NCI-H774 (cell line): Measurements from ENCODE around the gene STK10.
"Not testable (repeated sequence)": the region's sequence is repeated elsewhere in the genome, so short reads cannot be mapped to it uniquely, and the experiment has no call there.

Experiments used
- DNase-seq: peaks from one replicate; lab custom pipeline; 2025; lab: John Stamatoyannopoulos, UW

The STK10 gene

DNA sequence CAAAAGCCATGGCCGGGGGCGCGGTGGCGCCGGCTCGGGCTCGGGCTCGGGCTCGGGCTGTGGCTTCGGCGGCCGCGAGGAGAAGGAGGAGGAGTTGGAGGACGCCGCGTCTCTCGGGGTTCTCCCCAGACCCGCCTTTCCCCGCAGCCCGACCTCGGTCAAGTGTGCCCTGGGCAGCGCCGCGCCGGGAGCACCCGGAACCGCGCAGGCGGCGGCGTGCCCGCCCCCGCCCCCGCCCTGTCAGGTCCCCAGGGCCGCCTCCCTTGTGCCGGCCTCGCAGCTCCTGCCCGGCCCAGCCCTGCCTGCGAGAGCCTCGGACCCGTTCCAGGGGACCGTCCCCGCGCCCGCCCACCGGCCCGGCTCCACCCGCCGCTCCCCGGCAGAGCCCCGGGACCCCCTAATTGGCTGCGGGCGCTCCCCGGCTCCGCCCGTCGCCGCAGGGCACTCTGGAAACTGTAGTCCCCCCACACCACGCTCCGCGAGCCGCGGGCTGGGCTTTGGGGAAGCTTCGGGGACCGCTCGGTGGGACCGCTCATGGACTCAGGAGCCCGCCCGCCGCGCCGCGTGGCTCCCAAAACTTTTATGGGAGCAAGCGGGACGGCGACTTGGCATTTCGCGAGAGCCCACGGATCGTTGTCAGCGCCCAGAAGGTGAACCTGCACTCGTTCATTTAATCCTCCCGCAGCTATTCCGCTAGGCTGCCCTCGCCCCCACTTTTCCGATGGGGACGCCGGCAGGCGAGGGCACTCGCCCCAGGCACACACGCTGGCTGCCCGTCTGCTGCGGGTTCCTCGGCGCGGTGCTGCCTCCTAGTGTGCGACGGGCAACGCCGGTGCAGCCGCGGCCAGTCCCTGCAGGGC lies at the start of gene STK10:
STK10 (minus strand) TSS at position 192 of the 860 bp plus-strand sequence; CDS start at position 10, 182 bp downstream.
- DNase-seq = peak; percentile 88

DNA sequence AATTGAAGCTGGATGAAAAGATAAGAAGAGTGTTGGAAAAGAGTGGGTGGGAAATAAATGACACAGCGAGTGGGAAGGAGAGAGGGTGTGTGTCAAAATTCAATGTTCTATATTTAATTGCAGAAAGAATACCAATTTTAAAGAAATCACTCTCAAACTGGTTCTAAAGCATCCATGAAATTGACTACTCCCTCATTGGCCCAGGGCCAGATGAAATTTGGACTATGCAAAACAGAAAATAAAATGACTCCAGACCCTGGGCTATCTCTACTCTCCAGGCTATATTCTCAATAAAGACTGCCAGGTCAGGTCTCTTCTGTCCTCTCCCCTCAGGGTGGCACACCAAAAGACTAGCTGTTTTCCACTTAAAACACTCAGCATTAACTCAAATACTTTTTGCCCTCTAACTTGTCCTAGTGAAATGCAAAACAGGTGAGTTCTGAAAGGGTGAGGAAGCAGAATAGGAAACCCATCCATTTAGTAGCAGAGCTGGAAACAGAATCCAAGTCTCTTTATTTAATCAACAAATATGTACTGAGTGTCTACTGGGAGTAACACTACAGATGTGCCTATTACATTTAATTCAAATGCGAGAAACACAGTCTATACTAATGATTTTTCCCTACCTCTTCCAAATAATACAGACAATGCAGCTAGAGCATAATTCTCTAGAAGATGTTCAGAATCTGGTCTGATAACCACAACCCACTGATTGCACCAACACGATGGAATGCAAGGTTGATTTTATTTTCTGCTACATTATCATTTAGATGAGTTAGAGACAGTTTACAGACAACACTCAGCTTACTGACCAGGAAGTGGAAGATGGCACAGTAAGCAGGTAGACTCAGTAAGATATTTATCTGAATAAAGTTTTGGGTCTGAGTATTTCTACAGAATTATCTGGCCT lies 48.1 kb upstream of the STK10 start:
- no peak for DNase-seq

DNA sequence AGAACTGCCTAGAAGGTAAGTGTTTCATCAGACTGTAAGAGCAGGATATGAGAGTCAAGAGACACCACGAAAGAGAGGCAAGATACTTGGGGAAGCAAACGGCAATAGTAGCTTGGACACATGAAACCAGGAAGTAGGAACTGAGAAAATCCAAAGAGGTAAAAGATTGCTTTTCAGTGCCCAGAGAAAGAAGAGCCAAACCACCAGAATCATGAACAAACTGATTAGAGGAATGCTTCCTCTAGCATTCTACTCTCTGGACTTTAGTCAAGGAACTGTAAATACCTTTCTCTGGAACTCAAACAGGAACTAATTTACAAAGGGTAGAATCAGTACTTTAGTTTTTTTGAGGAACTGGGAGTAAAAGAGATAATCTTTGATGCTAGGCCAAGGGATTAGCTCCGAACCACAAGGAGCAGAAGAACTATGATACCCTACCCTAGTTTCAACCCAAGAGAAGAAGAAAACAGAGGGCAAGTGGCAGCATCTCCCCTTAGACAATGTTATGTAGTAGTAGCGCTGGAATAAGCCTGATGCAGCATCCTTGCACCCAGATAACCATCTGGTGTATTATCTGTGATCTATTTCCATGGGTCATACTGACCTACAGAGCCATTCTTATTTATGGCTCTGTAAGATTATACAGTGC lies 47.2 kb upstream of the STK10 start:
- DNase-seq = no peak

DNA sequence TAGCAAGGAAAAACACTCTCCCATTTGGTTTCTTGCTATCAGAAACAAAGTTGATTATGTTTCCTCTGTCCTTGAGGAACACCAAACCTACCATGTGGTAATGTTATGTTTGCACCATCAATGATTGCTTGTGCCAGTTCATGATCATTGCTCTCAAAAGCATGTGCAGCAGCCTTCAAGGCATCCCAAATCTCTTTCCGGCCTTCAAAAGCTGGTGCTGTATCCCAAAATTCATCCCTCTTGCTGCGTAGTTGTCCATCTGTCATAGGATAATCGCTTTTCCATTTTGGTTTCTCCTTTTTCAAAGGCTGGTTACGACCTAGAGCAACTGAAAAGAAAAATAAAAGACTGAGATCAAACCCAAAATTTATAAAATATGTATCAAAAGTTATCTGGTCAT lies 46.0 kb upstream of the STK10 start:
- no peak for DNase-seq

DNA sequence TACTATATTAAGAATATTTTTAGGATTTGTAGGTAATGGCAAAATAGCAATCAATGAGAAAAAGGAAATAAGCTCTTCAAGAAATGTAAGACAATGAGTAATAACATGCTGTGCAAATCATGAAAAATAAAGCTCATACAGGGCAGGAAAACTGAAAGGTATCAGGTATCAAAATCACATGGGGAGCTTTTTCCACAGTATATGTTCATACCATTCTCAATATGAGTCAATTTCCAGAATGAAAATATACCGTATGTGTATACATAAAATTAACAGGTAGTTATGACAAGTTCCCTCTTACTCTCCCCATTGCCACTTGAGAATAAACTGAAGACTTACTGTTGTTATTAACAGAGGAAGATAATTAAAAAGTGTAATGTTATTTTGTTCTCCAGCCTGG lies 41.9 kb upstream of the STK10 start:
- DNase-seq = no peak

DNA sequence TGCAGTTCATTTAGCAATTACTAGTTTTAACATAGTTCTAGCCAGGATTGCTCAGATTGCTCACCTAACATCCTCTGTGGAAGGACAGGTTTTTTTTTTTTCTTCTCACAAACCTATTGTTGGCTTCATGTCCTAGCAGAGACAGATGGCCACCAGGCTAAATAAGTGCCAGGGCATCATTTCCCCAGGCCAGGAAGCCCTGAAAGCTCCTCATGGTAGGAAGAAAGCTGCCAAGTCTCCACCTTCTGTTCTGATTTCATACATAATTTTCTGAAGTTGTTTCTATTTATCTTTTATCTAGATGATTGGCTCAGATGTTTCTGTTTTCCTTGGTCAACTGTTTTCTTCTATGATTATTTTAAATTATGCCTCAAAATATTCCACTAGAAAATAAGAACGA lies 37.0 kb upstream of the STK10 start:
- DNase-seq = no peak

DNA sequence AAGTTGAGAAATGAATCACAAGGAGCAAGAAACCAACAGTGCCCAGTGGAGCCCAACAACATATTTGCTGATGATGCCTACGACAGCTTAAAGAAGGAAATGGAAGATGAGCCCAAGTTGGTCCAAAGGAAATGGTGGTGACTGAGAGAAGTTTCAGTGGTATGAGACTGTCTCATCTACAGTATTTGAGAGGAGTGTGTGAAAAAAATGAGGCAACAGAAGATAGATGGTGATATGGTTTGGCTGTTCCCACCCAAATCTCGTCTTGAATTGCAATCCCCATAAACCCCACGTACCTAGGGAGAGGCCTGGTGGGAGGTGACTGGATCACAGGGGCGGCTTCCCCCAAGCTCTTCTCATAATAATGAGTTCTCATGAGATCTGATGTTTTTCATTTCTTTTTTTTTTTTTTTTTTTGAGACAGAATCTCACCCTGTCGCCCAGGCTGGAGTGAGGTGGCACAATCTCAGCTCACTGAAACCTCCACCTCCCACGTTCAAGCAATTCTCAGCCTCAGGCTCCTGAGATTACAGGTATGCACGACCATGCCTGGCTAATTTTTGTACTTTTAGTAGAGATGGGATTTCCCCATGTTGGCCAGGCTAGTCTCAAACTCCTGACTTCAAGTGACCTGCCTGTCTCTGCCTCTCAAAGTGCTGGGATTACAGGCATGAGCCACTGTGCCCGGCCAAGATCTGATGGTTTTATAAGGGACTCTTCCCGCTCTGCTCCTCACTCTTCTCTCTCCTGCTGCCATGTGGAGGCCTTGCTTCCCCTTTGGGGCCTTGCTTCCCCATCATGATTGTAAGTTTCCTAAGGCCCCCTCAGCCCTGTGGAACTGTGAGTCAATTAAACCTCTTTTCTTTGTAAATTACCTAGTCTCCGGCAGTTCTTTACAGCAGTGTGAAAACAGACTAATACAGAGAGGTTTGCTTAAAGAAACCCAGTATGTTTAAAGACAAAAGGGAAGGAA lies 36.2 kb upstream of the STK10 start:
- no peak for DNase-seq

DNA sequence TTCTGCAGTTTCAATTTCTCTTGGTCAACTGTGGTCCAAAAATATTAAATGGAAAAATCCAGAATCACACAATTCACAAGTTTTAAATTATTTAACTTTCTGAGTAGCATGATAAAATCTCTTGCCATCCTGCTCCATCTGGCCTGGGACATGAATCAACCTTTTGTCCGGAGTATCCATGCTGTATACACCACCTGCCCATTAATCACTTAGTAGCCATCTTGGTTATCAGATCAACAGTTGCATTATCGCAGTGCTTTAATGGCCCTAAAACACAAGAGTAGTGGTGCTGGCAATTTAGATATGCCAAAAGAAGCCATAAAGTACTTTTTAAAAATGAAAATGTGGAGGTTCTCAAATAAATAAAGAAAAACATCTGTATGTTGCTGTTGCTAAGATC lies 31.3 kb upstream of the STK10 start:
- DNase-seq = peak; percentile 4

DNA sequence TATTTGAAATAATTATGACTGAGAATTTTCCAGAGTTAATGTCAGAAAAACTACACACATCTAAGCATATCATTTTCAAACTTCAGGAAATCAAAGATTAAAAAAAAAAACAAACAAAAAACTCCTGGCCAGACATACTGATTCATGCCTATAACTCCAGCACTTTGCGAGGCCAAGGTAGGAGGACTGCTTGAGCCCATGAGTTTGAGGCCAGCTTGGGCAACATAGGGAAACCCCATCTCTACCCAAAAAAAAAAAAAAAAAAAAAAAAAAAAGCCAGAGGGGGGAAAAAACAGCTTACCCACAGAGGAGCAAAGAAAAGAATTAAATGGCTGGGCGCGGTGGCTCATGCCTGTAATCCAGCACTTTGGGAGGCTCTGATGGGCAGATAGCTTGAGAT lies 28.3 kb upstream of the STK10 start:
- no peak for DNase-seq

DNA sequence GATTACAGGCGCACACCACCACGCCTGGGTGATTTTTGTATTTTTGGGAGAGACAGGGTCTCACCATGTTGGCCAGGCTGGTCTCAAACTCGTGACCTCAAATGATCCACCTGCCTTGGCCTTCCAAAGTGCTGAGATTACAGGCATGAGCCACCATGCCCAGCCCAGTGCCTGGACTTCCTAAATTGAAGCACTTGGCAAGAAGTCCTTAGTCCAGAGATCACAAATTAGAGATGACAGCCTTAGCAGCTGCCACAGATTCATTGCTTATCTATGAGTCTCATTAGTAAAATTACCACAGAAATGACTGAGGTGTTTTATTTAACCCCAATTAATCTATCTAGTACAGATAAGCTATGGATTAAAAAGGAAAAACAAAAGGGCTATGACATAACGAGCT lies 25.1 kb upstream of the STK10 start:
- DNase-seq = no peak

DNA sequence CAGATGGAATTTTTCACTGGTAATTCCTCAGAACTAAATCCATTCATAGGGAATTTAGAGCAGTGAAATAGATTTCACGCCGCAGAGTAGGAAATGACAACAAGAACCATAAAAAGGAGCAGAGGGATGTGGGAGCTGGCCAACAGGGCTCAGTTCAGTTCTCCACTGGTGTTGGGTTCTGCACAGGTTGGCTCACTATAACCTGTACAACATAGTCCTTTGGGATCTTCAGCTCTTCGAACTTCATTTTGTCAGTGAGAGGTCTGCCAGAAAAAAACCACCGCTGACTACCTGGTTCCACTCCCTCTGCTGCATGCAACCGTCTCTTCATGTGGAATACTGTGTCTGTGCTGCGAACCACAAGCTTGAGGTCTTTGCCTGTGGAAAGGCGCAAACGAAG lies 23.7 kb upstream of the STK10 start:
- DNase-seq = no peak

DNA sequence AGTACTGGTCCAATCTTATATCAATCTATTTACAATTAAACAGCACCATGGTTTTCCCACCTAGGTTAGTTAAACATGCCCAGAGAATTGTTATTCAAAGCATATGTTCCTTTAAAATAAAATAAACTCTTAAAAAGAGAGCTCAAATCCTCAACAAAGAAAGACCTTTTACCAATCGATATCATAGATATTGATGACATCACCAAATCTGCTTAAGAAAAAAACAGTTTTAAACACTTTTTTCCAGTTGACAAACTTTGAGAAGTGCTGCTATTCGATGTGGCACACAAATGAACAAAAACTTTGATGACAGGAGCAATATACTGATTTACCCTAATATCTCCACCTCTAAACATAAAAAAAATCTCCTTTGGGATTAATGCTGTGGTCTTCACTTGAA lies 21.7 kb upstream of the STK10 start:
- no peak for DNase-seq

DNA sequence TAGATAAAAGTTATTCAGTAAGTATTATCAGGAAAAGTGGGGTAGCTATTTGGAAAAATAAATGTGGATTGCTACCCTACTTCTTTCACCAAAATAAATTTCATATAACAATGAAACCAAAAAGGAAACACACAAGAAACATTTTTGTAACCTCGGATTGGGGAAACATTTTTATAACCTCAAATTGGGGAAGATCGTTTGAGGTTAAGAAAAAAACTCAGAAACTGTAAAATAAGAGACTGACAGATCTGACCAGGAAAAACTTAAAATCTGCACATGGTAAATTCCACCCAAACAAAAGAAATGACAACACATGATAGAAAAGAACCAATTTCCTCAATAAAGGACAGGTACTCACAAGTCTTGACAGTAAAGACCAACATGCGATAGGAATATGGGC lies 19.5 kb upstream of the STK10 start:
- DNase-seq = no peak

DNA sequence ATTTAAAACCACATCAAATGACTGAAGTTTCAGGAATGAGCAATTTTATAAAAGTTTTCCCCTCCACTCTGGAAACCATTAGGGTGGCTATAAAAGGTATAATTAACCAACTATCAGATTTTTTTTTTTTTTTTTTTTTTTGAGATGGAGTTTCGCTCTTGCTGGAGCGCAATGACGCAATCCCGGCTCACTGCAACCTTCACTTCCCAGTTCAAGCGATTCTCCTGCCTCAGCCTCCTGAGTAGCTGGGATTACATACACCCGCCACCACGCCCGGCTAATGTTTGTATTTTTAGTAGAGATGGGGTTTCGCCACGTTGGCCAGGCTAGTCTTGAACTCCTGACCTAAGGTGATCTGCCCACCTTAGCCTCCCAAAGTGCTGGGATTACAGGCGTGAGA lies 18.0 kb upstream of the STK10 start:
- DNase-seq = not testable (repeated sequence)

DNA sequence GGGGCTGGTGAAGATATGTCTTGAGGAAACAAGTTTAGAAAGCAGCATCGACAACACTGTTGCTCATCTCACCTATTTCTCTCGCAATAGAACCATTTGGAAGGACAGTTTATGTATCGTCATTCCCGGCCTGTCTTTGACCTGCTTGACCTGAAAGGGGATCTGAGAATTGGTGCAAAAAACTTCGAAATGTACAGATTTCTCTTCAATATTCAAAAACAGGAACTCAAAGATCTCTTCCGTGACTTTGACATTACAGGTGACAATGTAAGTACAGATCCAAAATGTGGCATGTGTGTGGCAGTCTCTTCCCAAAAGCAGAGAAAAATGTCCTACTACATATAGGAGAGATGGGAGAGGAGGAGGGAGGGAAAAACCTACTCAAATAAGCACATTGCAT lies 12.5 kb upstream of the STK10 start:
- DNase-seq = no peak

DNA sequence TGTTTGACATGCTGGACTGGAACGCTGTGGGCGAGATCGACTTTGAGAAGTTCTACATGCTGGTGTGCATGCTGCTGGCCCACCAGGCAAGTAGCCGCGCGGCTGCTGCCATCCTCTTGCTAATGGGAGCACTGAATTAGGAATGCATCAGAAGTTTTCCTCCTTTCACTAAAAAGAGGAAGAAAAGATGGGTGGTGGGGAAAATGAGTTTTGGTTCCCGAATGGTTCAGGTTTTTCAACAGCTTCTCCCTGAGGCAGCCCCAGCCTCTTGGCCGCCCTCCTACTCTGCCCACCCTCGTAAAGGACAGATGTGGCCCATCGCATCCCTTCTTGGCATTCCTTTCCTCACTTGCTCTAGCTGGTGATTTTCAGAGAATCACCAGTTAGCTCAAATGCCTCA lies 11.4 kb upstream of the STK10 start:
- DNase-seq = no peak

DNA sequence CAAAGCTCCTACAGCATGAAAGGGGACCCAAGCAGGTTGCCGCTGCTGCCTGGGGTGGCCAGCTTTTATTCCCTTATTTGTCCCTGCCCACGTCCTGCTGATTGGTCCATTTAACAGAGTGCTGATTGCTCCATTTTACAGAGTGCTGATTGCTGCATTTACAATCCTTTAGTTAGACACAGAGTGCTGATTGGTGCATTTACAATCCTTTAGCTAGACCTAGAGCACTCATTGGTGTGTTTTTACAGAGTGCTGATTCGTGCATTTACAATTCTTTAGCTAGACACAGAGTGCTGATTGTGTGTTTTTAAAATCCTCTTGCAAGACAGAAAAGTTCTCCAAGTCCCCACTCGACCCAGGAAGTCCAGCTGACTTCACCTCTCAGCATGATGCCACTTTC lies 9.8 kb upstream of the STK10 start:
- not testable (repeated sequence) for DNase-seq

DNA sequence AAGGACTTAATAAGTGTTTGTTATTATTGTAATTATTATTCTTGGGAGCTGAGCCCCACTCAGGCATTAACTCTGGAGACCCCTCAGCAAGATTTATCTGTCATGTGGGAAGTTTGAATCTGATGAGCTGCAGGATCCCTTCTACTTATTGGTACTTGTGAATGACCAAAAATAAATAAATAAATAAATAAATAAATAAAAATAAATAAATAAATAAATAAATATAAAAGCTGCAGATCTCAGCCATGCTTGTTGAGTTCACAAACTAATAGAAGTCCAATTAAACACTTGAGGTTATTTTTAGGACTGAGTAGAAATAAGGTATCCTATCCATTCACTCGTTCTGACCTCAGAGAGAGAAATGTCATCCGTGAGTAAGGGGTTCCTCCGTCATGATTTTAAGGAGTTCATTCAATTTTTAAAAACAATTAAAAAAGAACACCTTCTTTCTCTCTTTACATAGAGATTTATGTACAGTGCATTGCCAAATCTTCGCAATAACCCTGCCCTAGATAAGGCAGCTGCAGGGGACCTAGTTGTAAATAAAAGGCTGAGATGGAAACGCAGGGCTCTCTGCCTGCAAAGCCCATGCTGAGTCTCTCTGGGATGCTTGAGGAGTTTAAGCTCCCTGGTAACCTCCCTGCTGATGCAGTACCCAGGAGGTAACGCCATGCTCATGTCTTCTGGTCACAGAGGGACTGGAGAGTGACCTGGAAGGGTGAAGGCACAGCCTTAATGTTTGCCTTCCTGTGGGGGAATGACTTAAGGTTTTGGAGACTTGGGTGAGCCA lies 7.2 kb upstream of the STK10 start:
- no peak for DNase-seq

DNA sequence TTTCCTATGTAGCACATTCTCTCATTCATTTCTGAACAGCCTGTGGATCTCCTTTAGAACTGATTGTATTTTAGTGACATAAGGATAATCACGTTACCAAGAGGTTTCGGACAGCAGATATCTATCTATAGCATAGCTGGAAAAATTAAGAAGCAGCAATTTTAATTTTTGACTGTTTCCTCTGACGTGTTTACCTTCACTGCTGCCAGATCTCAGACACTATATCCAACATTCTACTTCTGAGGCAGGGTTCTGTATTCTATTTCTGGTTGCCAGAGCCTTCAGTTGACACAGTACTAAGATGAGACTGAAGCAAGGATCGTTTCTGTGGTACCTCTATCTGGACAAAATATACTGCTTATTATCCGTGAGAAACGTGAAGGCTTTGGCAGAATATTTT lies 5.8 kb upstream of the STK10 start, which contains the start of gene EFCAB9:
EFCAB9 (plus strand) TSS at position 301 of the 400 bp plus-strand sequence; CDS start at position 302, 1 bp downstream.
- DNase-seq = no peak

DNA sequence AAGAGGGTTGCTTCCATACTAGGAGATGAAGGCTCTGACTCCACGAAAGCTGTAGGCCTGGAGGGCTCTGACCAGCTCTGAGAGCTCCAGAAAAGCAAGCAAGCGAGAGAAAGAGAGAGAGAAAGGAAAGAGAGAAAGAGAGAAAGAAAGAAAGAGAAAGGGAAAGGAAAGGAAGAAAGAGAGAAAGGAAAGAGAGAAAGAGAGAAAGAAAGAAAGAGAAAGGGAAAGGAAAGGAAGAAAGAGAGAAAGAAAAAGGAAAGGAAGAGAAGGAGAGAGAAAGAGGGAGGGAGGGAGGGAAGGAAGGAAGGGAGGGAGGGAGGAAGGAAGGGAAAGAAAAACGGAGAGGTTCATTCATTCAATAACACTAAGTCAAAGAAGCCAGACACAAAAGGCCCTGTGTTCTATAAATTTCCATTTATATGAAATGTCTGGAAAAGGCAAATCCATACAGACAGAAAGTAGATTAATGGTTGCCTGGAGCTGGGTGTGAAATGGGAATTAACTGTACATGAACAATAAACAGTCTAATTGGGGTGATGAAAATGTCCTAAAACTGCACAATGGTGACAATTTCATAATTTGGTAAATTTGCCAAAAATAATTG lies 1.8 kb upstream of the STK10 start:
- DNase-seq = no peak
